PFSK-1 (cell line): ENCODE measurements around the gene KCNJ6.

ENCODE experiments used
- POLR2AphosphoS5 ChIP-seq: IDR thresholded peaks from 2 replicates; pipeline ENCODE4 v1.6.1; 2012; ENCODE audit warnings: low read depth, mild to moderate bottlenecking, control low read depth, low read length, moderate library complexity
- SIN3A ChIP-seq: IDR thresholded peaks from 2 replicates; pipeline ENCODE4 v1.6.1; 2012; ENCODE audit warnings: mild to moderate bottlenecking, low read length, moderate library complexity, borderline replicate concordance; ENCODE audit not compliant: insufficient read depth
- TF ChIP-seq, protein P1 (sequence below), 2 experiments: IDR thresholded peaks; 2 replicates each; pipeline versions ENCODE4 v1.6.1 to v1.8.0; 2011 to 2012; ENCODE audit warnings: low read depth in 2 of 2, low read length in 2 of 2, control low read depth in 1 of 2, inconsistent platforms in 1 of 2, mild to moderate bottlenecking in 1 of 2, moderate library complexity in 1 of 2; ENCODE audit not compliant: insufficient read depth in 1 of 2

DNA sequence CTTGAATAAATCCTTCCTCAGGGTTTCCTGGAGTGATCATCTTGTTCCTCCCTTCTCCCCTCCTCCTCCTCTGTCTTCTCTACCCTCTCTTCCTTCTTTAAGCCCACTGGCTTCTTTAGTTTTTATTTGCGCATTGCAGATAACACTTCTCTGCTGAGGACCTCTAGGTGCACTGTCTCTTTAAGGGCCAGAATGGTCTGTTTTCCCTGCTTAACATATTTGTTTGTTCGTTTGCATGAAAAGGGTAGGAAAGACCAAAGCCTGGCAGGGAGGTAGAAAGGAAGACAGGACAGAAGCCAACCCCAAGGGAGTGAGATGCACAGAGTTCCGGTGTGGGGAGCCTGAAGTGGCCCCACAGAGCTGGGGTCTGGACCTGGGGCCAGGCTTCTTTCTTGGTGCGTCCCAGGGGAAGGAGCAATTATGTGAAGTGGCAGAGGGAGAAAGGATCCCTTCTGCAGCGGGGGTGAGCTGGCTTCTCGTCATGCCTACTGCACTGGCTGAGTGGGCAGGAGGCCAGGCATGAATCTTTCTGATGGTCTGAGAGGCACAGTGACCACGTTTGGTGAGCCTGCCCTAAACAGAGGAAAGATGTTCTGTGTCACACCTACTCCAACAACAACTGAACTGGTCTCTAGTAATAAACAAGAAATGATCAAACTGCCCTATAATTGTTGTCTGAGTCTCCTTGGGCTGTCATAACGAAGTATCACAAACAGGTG lies 232.7 kb downstream of the KCNJ6 start:
- TF ChIP-seq SIN3A (no peak), POLR2AphosphoS5 (no peak)
- TF ChIP-seq, protein P1, sequence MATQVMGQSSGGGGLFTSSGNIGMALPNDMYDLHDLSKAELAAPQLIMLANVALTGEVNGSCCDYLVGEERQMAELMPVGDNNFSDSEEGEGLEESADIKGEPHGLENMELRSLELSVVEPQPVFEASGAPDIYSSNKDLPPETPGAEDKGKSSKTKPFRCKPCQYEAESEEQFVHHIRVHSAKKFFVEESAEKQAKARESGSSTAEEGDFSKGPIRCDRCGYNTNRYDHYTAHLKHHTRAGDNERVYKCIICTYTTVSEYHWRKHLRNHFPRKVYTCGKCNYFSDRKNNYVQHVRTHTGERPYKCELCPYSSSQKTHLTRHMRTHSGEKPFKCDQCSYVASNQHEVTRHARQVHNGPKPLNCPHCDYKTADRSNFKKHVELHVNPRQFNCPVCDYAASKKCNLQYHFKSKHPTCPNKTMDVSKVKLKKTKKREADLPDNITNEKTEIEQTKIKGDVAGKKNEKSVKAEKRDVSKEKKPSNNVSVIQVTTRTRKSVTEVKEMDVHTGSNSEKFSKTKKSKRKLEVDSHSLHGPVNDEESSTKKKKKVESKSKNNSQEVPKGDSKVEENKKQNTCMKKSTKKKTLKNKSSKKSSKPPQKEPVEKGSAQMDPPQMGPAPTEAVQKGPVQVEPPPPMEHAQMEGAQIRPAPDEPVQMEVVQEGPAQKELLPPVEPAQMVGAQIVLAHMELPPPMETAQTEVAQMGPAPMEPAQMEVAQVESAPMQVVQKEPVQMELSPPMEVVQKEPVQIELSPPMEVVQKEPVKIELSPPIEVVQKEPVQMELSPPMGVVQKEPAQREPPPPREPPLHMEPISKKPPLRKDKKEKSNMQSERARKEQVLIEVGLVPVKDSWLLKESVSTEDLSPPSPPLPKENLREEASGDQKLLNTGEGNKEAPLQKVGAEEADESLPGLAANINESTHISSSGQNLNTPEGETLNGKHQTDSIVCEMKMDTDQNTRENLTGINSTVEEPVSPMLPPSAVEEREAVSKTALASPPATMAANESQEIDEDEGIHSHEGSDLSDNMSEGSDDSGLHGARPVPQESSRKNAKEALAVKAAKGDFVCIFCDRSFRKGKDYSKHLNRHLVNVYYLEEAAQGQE (IDR thresholded peaks at IDR 0.05; ENCODE audit: insufficient read depth in 1 of 2, low read depth in 2 of 2, low read length in 2 of 2), result no peak
